ENCODE measurements around the gene ITGA2. TPM values are rescaled to one million over a fixed set of nuclear protein-coding genes. Genes with fewer than 3 reads are reported as not detected.
A peak's percentile ranks its signal among the peaks of the same experiment; 100 is the strongest.

Gene ITGA2
- total RNA-seq, 1 experiment from 2014 or later, result 5.2 TPM

DNA sequence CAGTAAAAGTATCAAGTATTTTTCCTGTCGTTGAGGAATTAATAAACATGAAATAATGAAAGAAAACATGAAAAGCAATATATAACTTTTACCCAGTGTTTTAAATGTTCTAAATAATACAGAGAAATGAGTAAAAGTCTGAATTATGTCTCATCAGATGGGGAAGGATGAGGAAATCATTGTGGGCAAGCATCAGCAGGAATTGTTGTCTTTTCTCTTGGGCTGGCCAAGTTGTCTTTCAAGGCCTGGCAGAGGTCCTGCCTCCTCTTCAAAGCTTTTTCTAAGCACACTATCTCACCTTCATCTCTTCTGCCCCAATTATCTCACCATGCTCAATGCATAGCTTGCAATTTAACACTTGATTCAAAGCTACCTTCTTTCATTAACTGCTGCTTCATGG, 78.5 kb downstream of the ITGA2 start:
- Histone ChIP-seq H3K4me1 (replicated peaks) (peaks cover 25% of the 10 kb centered on the region), H3K27ac (no peak overlapping the region)
- no peak for DNase-seq (ENCODE audit: low read depth in 1 of 2, low spot score in 2 of 2)

DNA sequence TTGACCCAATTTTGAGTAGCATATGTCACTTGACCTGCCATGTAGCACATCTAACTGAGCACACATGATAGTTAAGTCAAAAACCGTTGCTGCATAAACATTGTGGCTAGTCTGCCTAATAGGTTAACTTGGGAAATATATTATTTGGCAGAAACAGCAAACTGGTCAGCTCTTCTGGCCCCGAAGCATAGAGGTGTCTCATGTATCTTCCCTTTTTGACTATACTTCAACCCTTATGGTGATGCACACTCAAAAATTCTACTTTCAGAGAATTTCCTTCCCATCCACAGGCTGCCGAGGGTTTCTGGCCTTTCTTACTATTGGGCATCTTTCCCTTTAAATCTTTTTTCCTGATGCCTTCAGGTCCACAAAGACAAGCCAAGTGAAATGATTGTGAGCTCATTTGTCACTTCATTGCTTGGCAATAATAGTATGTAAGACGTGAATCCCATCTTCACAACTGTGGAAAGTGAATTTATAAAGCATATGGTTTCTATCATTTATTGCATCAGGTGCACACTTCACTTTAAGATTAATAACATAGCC, 79.2 kb downstream of the ITGA2 start:
- H3K4me3 ChIP-seq, result no peak overlapping the region
- no peaks in the 10 kb centered on the region for H3K27me3 ChIP-seq (replicated peaks)
- H3K9me3 ChIP-seq (replicated peaks), result no peaks in the 10 kb centered on the region
- H3K27ac ChIP-seq, result no peak overlapping the region
- no peak for DNase-seq (ENCODE audit: low read depth in 1 of 2, low spot score in 2 of 2)
- H3K4me1 ChIP-seq (replicated peaks), result peaks cover 25% of the 10 kb centered on the region
- 0 out of 2 replicates have a peak, but pooled peaks cover 5% of the 10 kb centered on the region for H3K36me3 ChIP-seq

More for the DNA sequence above, 78.5 kb downstream of the ITGA2 start:
- H3K9me3 ChIP-seq (replicated peaks), result no peaks in the 10 kb centered on the region
- H3K4me3 ChIP-seq, result no peak overlapping the region
- H3K27me3 ChIP-seq (replicated peaks), result no peaks in the 10 kb centered on the region
- 0 out of 2 replicates have a peak, but pooled peaks cover 5% of the 10 kb centered on the region for H3K36me3 ChIP-seq

- Histone ChIP-seq H3K4me1 (replicated peaks) (peaks cover 25% of the 10 kb centered on the region), H3K36me3 (0 out of 2 replicates have a peak, but pooled peaks cover 5% of the 10 kb centered on the region), H3K27me3 (replicated peaks) (no peaks in the 10 kb centered on the region), H3K4me3 (no peak overlapping the region), H3K9me3 (replicated peaks) (no peaks in the 10 kb centered on the region), H3K27ac (peak overlapping the region; percentile 44)
- peak; percentile 49 to 63 for DNase-seq (ENCODE audit: low read depth in 1 of 2, low spot score in 2 of 2)
These were observed 80.5 kb downstream of the ITGA2 start for GRCh38 chr5:53069626-53070025.

GRCh38 chr5:53071298-53071697, 82.1 kb downstream of the ITGA2 start:
- Histone ChIP-seq H3K27me3 (replicated peaks) (no peaks in the 10 kb centered on the region), H3K27ac (peak overlapping the region; percentile 54), H3K9me3 (replicated peaks) (no peaks in the 10 kb centered on the region), H3K36me3 (0 out of 2 replicates have a peak, but pooled peaks cover 5% of the 10 kb centered on the region), H3K4me3 (no peak overlapping the region), H3K4me1 (replicated peaks) (peaks cover 25% of the 10 kb centered on the region)
- no peak for DNase-seq (ENCODE audit: low read depth in 1 of 2, low spot score in 2 of 2)

DNA sequence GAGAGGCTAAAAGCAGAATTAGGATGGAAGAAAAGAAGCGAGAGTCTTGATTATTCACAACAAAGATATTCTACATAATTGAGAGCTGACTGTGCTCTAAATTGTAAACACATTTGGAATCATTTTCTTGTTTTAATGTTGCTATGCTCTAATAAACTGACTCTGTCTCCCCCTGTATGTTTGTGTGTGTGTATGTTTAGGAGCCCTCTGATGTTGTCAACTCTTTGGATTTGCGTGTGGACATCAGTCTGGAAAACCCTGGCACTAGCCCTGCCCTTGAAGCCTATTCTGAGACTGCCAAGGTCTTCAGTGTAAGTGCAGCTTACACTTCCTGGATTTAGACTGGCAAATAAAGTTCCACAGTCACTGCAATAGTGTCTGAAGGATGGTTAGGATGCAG, 82.6 kb downstream of the ITGA2 start:
- Histone ChIP-seq H3K4me1 (replicated peaks) (peaks cover 25% of the 10 kb centered on the region), H3K27me3 (replicated peaks) (no peaks in the 10 kb centered on the region), H3K9me3 (replicated peaks) (no peaks in the 10 kb centered on the region), H3K36me3 (0 out of 2 replicates have a peak, but pooled peaks cover 5% of the 10 kb centered on the region), H3K27ac (peak overlapping the region; percentile 54), H3K4me3 (no peak overlapping the region)
- peak in 1 of 2 experiments; percentile 45 for DNase-seq (ENCODE audit: low read depth in 1 of 2, low spot score in 2 of 2)

DNA sequence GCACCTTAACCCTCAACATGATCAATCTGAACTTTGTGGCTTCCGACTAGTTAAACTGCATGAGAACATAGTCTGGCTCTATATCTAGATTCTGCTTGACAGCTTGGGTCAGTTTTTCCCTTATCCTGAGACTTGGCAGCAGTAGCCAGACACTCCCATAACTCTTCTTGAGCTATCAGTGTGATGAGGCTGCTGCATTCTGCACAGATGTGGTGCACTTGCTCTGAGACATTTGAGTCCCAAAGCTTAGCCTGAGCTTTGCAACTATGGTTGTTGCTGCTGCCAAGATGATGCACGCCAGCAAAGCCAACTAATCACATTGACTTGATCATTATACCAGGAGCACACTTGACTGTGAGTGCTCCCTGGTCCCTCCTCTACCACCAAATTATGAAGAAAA, 84.2 kb downstream of the ITGA2 start:
- no peak overlapping the region for H3K27ac ChIP-seq
- H3K27me3 ChIP-seq (replicated peaks), result no peaks in the 10 kb centered on the region
- H3K4me1 ChIP-seq (replicated peaks), result peaks cover 25% of the 10 kb centered on the region
- no peaks in the 10 kb centered on the region for H3K9me3 ChIP-seq (replicated peaks)
- DNase-seq (ENCODE audit: low read depth in 1 of 2, low spot score in 2 of 2), result no peak
- no peak overlapping the region for H3K4me3 ChIP-seq
- 0 out of 2 replicates have a peak, but pooled peaks cover 9% of the 10 kb centered on the region for H3K36me3 ChIP-seq

DNA sequence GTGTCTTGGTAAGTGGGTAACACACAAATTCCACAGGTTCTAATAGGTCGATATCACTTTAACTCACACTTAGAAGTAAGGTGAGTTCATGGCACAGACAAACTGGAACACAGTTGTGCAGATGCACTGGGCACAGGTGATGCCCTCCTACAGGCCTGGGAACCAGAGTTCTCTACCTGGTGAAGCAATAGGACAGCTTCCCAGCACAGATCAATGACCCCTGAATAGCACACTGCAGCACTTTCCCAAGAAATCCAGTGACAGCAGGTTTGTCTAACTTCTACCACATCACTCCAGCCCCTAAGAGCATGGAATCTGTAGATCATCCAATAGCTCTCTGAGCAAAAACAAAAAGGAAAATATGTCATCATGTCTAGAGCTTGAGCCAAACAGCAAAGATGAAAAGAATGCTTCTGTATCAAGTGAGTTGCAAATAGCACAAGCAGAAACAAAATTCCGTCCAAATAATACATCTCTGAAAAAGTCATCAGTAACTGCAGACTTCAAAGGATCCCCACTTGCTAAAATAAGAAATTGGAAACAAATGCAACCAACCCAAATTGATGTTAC, 86.9 kb downstream of the ITGA2 start:
- no peaks in the 10 kb centered on the region for H3K27me3 ChIP-seq (replicated peaks)
- no peak overlapping the region for H3K27ac ChIP-seq
- peaks cover 10% of the 10 kb centered on the region for H3K4me1 ChIP-seq (replicated peaks)
- H3K4me3 ChIP-seq, result no peak overlapping the region
- no peak for DNase-seq (ENCODE audit: low read depth in 1 of 2, low spot score in 2 of 2)
- peaks cover 8% of the 10 kb centered on the region; the same call in 1 of the 2 replicates for H3K36me3 ChIP-seq
- no peaks in the 10 kb centered on the region for H3K9me3 ChIP-seq (replicated peaks)

- no peaks in the 10 kb centered on the region for H3K4me1 ChIP-seq (replicated peaks)
- DNase-seq (ENCODE audit: low read depth in 1 of 2, low spot score in 2 of 2), result no peak
- no peaks in the 10 kb centered on the region for H3K9me3 ChIP-seq (replicated peaks)
- H3K27ac ChIP-seq, result no peak overlapping the region
- H3K27me3 ChIP-seq (replicated peaks), result no peaks in the 10 kb centered on the region
- peaks cover 19% of the 10 kb centered on the region for H3K36me3 ChIP-seq
- no peak overlapping the region for H3K4me3 ChIP-seq
These were observed 91.1 kb downstream of the ITGA2 start for GRCh38 chr5:53080271-53080670.

DNA sequence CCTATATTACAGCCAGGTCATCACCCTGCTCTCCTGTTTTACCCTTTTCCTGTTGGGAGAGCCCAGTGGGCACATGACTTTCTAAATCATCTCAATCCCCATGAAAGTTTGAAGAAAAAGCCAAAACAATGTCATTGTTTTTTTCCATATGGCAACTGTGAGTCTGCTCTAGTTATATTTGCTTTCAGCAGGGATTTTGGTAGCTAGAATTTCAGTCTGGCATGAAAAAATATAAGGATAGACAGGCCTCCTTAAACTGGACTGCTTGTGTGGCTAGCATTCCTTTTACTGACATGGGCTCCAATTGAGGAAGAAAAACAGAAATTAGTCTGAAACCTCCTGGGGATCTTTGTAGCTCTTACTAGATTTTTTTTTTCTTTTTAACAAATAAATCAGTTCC, 94.8 kb downstream of the ITGA2 start:
- H3K36me3 ChIP-seq, result peaks cover 16% of the 10 kb centered on the region
- DNase-seq (ENCODE audit: low read depth in 1 of 2, low spot score in 2 of 2), result no peak
- no peak overlapping the region for H3K4me3 ChIP-seq
- H3K4me1 ChIP-seq (replicated peaks), result no peaks in the 10 kb centered on the region
- no peak overlapping the region for H3K27ac ChIP-seq
- H3K9me3 ChIP-seq (replicated peaks), result no peaks in the 10 kb centered on the region
- H3K27me3 ChIP-seq (replicated peaks), result no peaks in the 10 kb centered on the region

DNA sequence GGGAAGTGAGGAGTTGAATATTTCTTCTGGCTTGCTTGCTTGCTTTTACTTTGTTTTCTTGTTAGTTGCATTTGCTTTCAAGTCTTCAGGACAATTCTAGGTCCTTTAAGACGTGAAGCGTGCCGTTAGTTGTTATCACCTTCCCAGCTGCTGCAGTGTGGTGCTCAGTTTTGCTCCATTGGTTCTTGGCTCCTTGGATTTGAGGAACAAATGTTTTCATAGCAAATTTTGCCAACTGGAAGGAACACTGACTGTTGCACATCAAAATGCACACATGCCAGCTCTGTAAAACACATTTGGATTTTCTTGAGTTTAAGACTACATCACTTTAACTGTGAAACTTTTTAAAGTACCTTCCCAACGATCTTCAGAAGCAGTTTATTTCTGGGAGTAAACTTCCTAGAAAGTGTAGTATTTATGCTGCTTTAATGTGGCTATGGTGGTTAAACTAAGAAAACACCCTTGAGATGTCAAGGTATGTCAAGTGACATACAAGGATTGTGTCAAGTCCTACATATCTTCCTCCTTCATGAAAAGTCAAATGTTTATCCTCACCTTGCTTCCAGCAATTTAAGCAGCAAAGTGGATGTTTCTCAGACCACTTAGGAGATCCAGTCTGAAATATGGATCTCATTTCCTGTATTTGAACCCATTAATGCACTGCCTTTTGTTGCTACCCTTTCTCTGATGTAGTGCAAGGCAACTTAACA, 95.5 kb downstream of the ITGA2 start:
- Histone ChIP-seq H3K36me3 (peaks cover 18% of the 10 kb centered on the region), H3K9me3 (replicated peaks) (no peaks in the 10 kb centered on the region), H3K27me3 (replicated peaks) (no peaks in the 10 kb centered on the region), H3K4me1 (replicated peaks) (no peaks in the 10 kb centered on the region), H3K27ac (no peak overlapping the region), H3K4me3 (no peak overlapping the region)
- DNase-seq (ENCODE audit: low read depth in 1 of 2, low spot score in 2 of 2), result no peak

DNA sequence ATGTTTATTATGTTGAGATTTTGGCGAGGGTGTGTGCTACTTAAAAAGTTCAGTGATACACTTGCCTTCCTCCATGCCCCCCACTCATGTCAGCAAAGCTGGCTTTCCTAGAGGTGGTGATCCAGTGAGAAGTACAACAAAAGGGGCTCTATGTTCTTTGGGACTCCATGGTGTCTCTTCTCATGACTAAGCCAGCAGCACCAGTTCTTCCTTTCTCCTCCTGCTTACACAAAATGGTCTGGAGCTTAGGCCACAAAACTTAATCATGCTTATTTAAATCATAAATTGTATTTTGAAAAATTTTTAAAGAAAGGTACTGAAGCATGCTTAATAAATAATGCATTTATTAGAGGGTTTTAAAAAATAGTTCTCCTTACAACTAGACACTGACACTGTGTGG, 98.0 kb downstream of the ITGA2 start:
- Histone ChIP-seq H3K27me3 (replicated peaks) (no peaks in the 10 kb centered on the region), H3K36me3 (peaks cover 15% of the 10 kb centered on the region), H3K4me3 (no peak overlapping the region), H3K27ac (no peak overlapping the region), H3K9me3 (replicated peaks) (no peaks in the 10 kb centered on the region), H3K4me1 (replicated peaks) (peaks cover 13% of the 10 kb centered on the region)
- no peak for DNase-seq (ENCODE audit: low read depth in 1 of 2, low spot score in 2 of 2)

DNA sequence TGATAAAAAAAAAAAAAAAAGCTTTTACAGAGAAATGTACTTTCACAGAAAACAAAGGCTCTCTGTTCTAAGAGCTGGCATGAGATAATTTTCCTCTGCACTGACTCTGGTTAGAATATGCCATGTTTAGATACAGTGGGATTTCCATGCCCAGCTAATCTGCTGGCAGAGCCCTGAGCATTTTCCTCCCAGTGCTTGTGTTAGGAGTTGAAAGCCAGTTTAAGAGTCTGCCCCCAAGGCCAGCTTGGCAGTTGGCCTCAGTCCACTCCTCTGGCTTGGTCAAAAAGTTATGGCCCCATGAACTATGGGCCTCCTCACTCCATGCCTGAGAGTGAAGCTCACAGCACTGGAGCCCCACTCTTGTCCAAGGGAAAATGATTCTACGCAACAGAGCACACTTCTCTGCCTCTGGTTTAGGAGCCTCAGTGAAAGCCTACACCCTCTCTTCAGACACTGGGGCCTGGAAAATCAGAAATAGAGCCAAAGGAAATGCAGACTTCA, 98.5 kb downstream of the ITGA2 start:
- no peaks in the 10 kb centered on the region for H3K27me3 ChIP-seq (replicated peaks)
- H3K4me3 ChIP-seq, result no peak overlapping the region
- no peak overlapping the region for H3K27ac ChIP-seq
- H3K36me3 ChIP-seq, result peaks cover 15% of the 10 kb centered on the region
- no peaks in the 10 kb centered on the region for H3K9me3 ChIP-seq (replicated peaks)
- peaks cover 13% of the 10 kb centered on the region for H3K4me1 ChIP-seq (replicated peaks)
- no peak for DNase-seq (ENCODE audit: low read depth in 1 of 2, low spot score in 2 of 2)

- Histone ChIP-seq H3K27me3 (replicated peaks) (no peaks in the 10 kb centered on the region), H3K9me3 (replicated peaks) (no peaks in the 10 kb centered on the region), H3K4me1 (replicated peaks) (peaks cover 13% of the 10 kb centered on the region), H3K36me3 (peaks cover 8% of the 10 kb centered on the region; the same call in 1 of the 2 replicates), H3K27ac (no peak overlapping the region), H3K4me3 (no peak overlapping the region)
- DNase-seq (ENCODE audit: low read depth in 1 of 2, low spot score in 2 of 2), result no peak
These were observed 100.4 kb downstream of the ITGA2 start for GRCh38 chr5:53089481-53089991.

GRCh38 chr5:53090229-53090628, 101.1 kb downstream of the ITGA2 start:
- DNase-seq (ENCODE audit: low read depth in 1 of 2, low spot score in 2 of 2), result no peak
- Histone ChIP-seq H3K27ac (no peak overlapping the region), H3K4me3 (no peak overlapping the region), H3K9me3 (replicated peaks) (no peaks in the 10 kb centered on the region), H3K27me3 (replicated peaks) (no peaks in the 10 kb centered on the region), H3K4me1 (replicated peaks) (peaks cover 13% of the 10 kb centered on the region), H3K36me3 (peaks cover 4% of the 10 kb centered on the region; the same call in 1 of the 2 replicates)

Data from SJSA1 (cell line).